Body of pancreas (tissue), 4 donors: ENCODE results near the gene PGAP1. TPM values are rescaled to one million over a fixed set of nuclear protein-coding genes. Genes with fewer than 3 reads are reported as not detected.
A peak's percentile ranks its signal among the peaks of the same experiment; 100 is the strongest.

ENCODE experiments used
- ATAC-seq: fragments of 150-250 bp; one replicate; pipeline ENCODE4 v1.9.1; 2016
- DNase-seq, 4 donors: peaks; one replicate each; pipeline ENCODE4 v3.0.0-alpha.2; 2019
- H3K27ac ChIP-seq, 4 donors: fragments of 200-600 bp; sonication (generic); 1 replicate in 3 of 4; 2 replicates in 1 of 4; pipeline versions ENCODE4 v1.5.1 to v1.6.1; 2016 to 2019; ENCODE audit warnings: mild to moderate bottlenecking in 1 of 4, mixed read lengths in 1 of 4, moderate library complexity in 1 of 4
- H3K27me3 ChIP-seq, 2 donors: fragments of 200-600 bp; sonication (generic); one replicate each; pipeline ENCODE4 v1.6.0; 2016; ENCODE audit warnings: mild to moderate bottlenecking in 1 of 2
- H3K36me3 ChIP-seq, 2 donors: fragments of 200-600 bp; sonication (generic); replicated peaks in 1 of 2; 2 replicates each; pipeline ENCODE4 v1.5.1; 2016; ENCODE audit warnings: low read depth in 2 of 2; ENCODE audit not compliant: insufficient read depth in 1 of 2
- H3K4me1 ChIP-seq: fragments of 200-600 bp; sonication (generic); one replicate; pipeline ENCODE4 v1.6.0; 2016
- H3K4me3 ChIP-seq, 2 donors: fragments of 200-600 bp; sonication (generic); 1 replicate in 1 of 2; 2 replicates in 1 of 2; pipeline ENCODE4 v1.5.1; 2016 to 2019
- H3K9me3 ChIP-seq, 3 donors: fragments of 200-600 bp; sonication (generic); 1 replicate in 2 of 3; 2 replicates in 1 of 3; pipeline ENCODE4 v1.5.1; 2016
- CTCF ChIP-seq, 7 experiments: fragments of 450-650 bp in 4 of 7; fragments of 200-600 bp in 3 of 7; sonication (generic) in 3 of 7; IDR thresholded peaks; one replicate each; pipeline ENCODE4 v1.5.1; 2016 to 2019; ENCODE audit warnings: antibody characterized with exemption in 7 of 7
- POLR2A ChIP-seq, 3 donors: fragments of 450-650 bp; IDR thresholded peaks; one replicate each; pipeline ENCODE4 v1.6.1; 2016; ENCODE audit warnings: antibody characterized with exemption in 3 of 3, mild to moderate bottlenecking in 2 of 3
- WGBS, 2 donors: methylation state at CpG; one replicate each; pipeline ENCODE4 v1.1.5; 2017; 5-methylcytosine and 5-hydroxymethylcytosine counted together
- intact Hi-C: fragments of 100-400 bp; cut with DNase I; formaldehyde crosslinking; loops from one replicate; pipeline ENCODE4 v1.15.1; 2023
- total RNA-seq, 2 donors: library from RNA; depleted of rRNA; stranded (reverse); fragments of >200 nt; gene quantifications; one replicate each; pipeline ENCODE4 v1.1.0, GENCODE V29; 2016

PGAP1 gene
- total RNA-seq, 2 donors from 2014 or later, result 15.2 to 24.9 TPM

- ATAC-seq (peak; percentile 99), DNase-seq (peak; percentile 93 to 97 (median 97))
- Histone ChIP-seq H3K27me3 (no peaks in the 10 kb centered on the region), H3K4me1 (peaks cover 54% of the 10 kb centered on the region), H3K27ac (peak overlapping the region; percentile 49 to 66 (median 60)), H3K9me3 (no peaks in the 10 kb centered on the region), H3K36me3 (no peaks in the 10 kb centered on the region), H3K4me3 (no peak overlapping the region)
- WGBS, 2 donors, result 28 to 32% methylated on average over 1 of the region's 1 CpG
- intact Hi-C loops, result no loop called here
- TF ChIP-seq POLR2A (IDR thresholded peaks at IDR 0.05) (peak in 2 of 3 donors; percentile 31 to 44), CTCF (IDR thresholded peaks at IDR 0.05) (peak in 1 of 7 experiments; percentile 9)
Observed at GRCh38 chr2:196963961-196964360, 37.5 kb upstream of the PGAP1 start.

- Histone ChIP-seq H3K9me3 (no peaks in the 10 kb centered on the region), H3K4me3 (no peak overlapping the region), H3K27ac (peak overlapping the region in 1 of 4 donors; percentile 62), H3K4me1 (peaks cover 50% of the 10 kb centered on the region), H3K36me3 (no peaks in the 10 kb centered on the region), H3K27me3 (no peaks in the 10 kb centered on the region)
- 82 to 84% methylated on average over 2 of the region's 2 CpGs for WGBS, 2 donors
- ATAC-seq (no peak), DNase-seq (no peak)
- no peak for TF ChIP-seq POLR2A (IDR thresholded peaks at IDR 0.05)
- no peak for TF ChIP-seq CTCF (IDR thresholded peaks at IDR 0.05)
- intact Hi-C loops, result no loop called here
Observed at GRCh38 chr2:196963043-196963442, 36.5 kb upstream of the PGAP1 start.

- WGBS, 2 donors, result 78% methylated on average over 2 of the region's 2 CpGs
- ATAC-seq (no peak), DNase-seq (no peak)
- intact Hi-C loops, result no loop called here
- no peak overlapping the region for H3K4me3 ChIP-seq
- H3K27me3 ChIP-seq, result no peaks in the 10 kb centered on the region
- H3K36me3 ChIP-seq, result no peaks in the 10 kb centered on the region
- no peaks in the 10 kb centered on the region for H3K9me3 ChIP-seq
- H3K27ac ChIP-seq, result no peak overlapping the region
- peaks cover 49% of the 10 kb centered on the region for H3K4me1 ChIP-seq
- TF ChIP-seq CTCF (IDR thresholded peaks at IDR 0.05) (no peak), POLR2A (IDR thresholded peaks at IDR 0.05) (no peak)
Observed at GRCh38 chr2:196962325-196962724, 35.8 kb upstream of the PGAP1 start.

GRCh38 chr2:196961889-196962288, 35.4 kb upstream of the PGAP1 start:
- intact Hi-C loops, result no loop called here
- H3K9me3 ChIP-seq, result no peaks in the 10 kb centered on the region
- no peaks in the 10 kb centered on the region for H3K36me3 ChIP-seq
- DNase-seq (no peak), ATAC-seq (no peak)
- peaks cover 44% of the 10 kb centered on the region for H3K4me1 ChIP-seq
- no peak overlapping the region for H3K27ac ChIP-seq
- no peaks in the 10 kb centered on the region for H3K27me3 ChIP-seq
- no peak overlapping the region for H3K4me3 ChIP-seq
- no peak for TF ChIP-seq CTCF (IDR thresholded peaks at IDR 0.05)
- TF ChIP-seq POLR2A (IDR thresholded peaks at IDR 0.05), result no peak

GRCh38 chr2:196959734-196960338, 33.3 kb upstream of the PGAP1 start:
- intact Hi-C loops, result no loop called here
- Histone ChIP-seq H3K27me3 (no peaks in the 10 kb centered on the region), H3K4me1 (peaks cover 26% of the 10 kb centered on the region), H3K27ac (peak overlapping the region in 1 of 4 donors; percentile 34), H3K9me3 (no peaks in the 10 kb centered on the region), H3K4me3 (no peak overlapping the region), H3K36me3 (no peaks in the 10 kb centered on the region)
- ATAC-seq (peak; percentile 65), DNase-seq (peak in 1 of 4 donors; percentile 25)
- 70 to 74% methylated on average over 3 of the region's 3 CpGs for WGBS, 2 donors
- no peak for TF ChIP-seq POLR2A (IDR thresholded peaks at IDR 0.05)
- TF ChIP-seq CTCF (IDR thresholded peaks at IDR 0.05), result no peak
